HUES6 (cell line): ENCODE results near the gene B4GALNT2.

Experiments
- H3K27ac ChIP-seq: 2 replicates; pipeline ENCODE4 v1.7.0; 2013; ENCODE audit warnings: low read depth, mild to moderate bottlenecking, low read length, inconsistent platforms
- H3K27me3 ChIP-seq: 2 replicates; pipeline ENCODE4 v1.6.1; 2013; ENCODE audit warnings: low read length; ENCODE audit not compliant: control insufficient read depth, insufficient read depth
- H3K36me3 ChIP-seq: 2 replicates; pipeline ENCODE4 v1.6.1; 2013; ENCODE audit warnings: low read length; ENCODE audit not compliant: control insufficient read depth, insufficient read depth
- H3K4me1 ChIP-seq: 2 replicates; pipeline ENCODE4 v1.6.1; 2013; ENCODE audit warnings: low read length; ENCODE audit not compliant: control insufficient read depth, insufficient read depth
- H3K4me3 ChIP-seq: 2 replicates; pipeline ENCODE4 v1.5.1; 2013; ENCODE audit warnings: low read depth, low read length
- H3K9ac ChIP-seq: one replicate; pipeline ENCODE4 v1.6.1; 2013; ENCODE audit warnings: mild to moderate bottlenecking, low read length
- H3K9me3 ChIP-seq: 2 replicates; pipeline ENCODE4 v1.6.1; 2013; ENCODE audit warnings: low read depth, low read length; ENCODE audit not compliant: control insufficient read depth, insufficient read depth

The B4GALNT2 gene

GRCh38 chr17:49224198-49224996 is 91.8 kb downstream of the B4GALNT2 start:
- H3K36me3 ChIP-seq, result no peaks in the 10 kb centered on the region
- peak overlapping the region; percentile 65 for H3K4me3 ChIP-seq

GRCh38 chr17:49224997-49225337 is 92.4 kb downstream of the B4GALNT2 start:
- no peak overlapping the region for H3K27ac ChIP-seq
- peaks cover 76% of the 10 kb centered on the region for H3K27me3 ChIP-seq
- H3K9me3 ChIP-seq, result no peaks in the 10 kb centered on the region
- H3K4me1 ChIP-seq, result peaks cover 20% of the 10 kb centered on the region
- peak overlapping the region; percentile 27 for H3K9ac ChIP-seq
- H3K36me3 ChIP-seq, result no peaks in the 10 kb centered on the region
- peak overlapping the region; percentile 65 for H3K4me3 ChIP-seq

More at GRCh38 chr17:49224198-49224996, 91.8 kb downstream of the B4GALNT2 start:
- peaks cover 16% of the 10 kb centered on the region; the same call in 1 of the 2 replicates for H3K4me1 ChIP-seq
- H3K9me3 ChIP-seq, result no peaks in the 10 kb centered on the region
- peaks cover 71% of the 10 kb centered on the region for H3K27me3 ChIP-seq
- H3K9ac ChIP-seq, result peak overlapping the region; percentile 27
- H3K27ac ChIP-seq, result no peak overlapping the region

GRCh38 chr17:49225554-49226236 is 93.1 kb downstream of the B4GALNT2 start:
- Histone ChIP-seq H3K4me3 (no peak overlapping the region), H3K9ac (no peak overlapping the region), H3K27ac (no peak overlapping the region), H3K4me1 (peaks cover 20% of the 10 kb centered on the region), H3K9me3 (no peaks in the 10 kb centered on the region), H3K27me3 (peaks cover 82% of the 10 kb centered on the region), H3K36me3 (no peaks in the 10 kb centered on the region)
